WTC11 (cell line): ENCODE measurements around the gene MYL11. TPM values are rescaled to one million over a fixed set of nuclear protein-coding genes. Genes with fewer than 3 reads are reported as not detected.

Source experiments
- CREM ChIP-seq: sonication (generic); formaldehyde crosslinking; IDR thresholded peaks from 2 replicates; pipeline ENCODE4 v1.8.1; 2022; ENCODE audit warnings: mild to moderate bottlenecking, missing genetic modification reagents, moderate library complexity
- ESRRA ChIP-seq: sonication (generic); formaldehyde crosslinking; IDR thresholded peaks from 2 replicates; pipeline ENCODE4 v1.8.1; 2022; ENCODE audit warnings: mild to moderate bottlenecking, missing genetic modification reagents, borderline replicate concordance
- FOXK1 ChIP-seq: sonication (generic); formaldehyde crosslinking; IDR thresholded peaks from 2 replicates; pipeline ENCODE4 v1.8.0; 2022; ENCODE audit warnings: mild to moderate bottlenecking, moderate library complexity, missing genetic modification reagents
- HMGA2 ChIP-seq: fragments of 250-450 bp; sonication (Bioruptor Pico); IDR thresholded peaks from 2 replicates; pipeline ENCODE4 v1.4.0; 2021; ENCODE audit warnings: mild to moderate bottlenecking, moderate library complexity
- IRF2 ChIP-seq: sonication (generic); formaldehyde crosslinking; IDR thresholded peaks from 2 replicates; pipeline ENCODE4 v1.8.0; 2022; ENCODE audit warnings: low read depth, missing genetic modification reagents, borderline replicate concordance
- JAZF1 ChIP-seq: fragments of 250-450 bp; sonication (Bioruptor Pico); IDR thresholded peaks from 2 replicates; pipeline ENCODE4 v1.9.0; 2021; ENCODE audit warnings: moderate library complexity, mild to moderate bottlenecking, inconsistent platforms
- JUN ChIP-seq: sonication (generic); formaldehyde crosslinking; IDR thresholded peaks from 2 replicates; pipeline ENCODE4 v1.8.0; 2023; ENCODE audit warnings: mild to moderate bottlenecking, missing genetic modification reagents
- PRRX2 ChIP-seq: fragments of 250-450 bp; sonication (Bioruptor Pico); IDR thresholded peaks from 2 replicates; pipeline ENCODE4 v1.8.0; 2021; ENCODE audit warnings: mild to moderate bottlenecking
- SOX15 ChIP-seq: fragments of 250-450 bp; sonication (Bioruptor Pico); IDR thresholded peaks from 2 replicates; pipeline ENCODE4 v1.9.0; 2021; ENCODE audit warnings: mild to moderate bottlenecking
- TCF7 ChIP-seq: sonication (generic); formaldehyde crosslinking; IDR thresholded peaks from 2 replicates; pipeline ENCODE4 v1.8.0; 2022; ENCODE audit warnings: mild to moderate bottlenecking, low read depth, missing genetic modification reagents, moderate library complexity
- ZNF121 ChIP-seq: sonication (generic); formaldehyde crosslinking; IDR thresholded peaks from 2 replicates; pipeline ENCODE4 v1.8.0; 2023; ENCODE audit warnings: missing genetic modification reagents
- ZNF232 ChIP-seq: sonication (generic); formaldehyde crosslinking; IDR thresholded peaks from 2 replicates; pipeline ENCODE4 v1.8.0; 2022; ENCODE audit warnings: mild to moderate bottlenecking, missing genetic modification reagents
- total RNA-seq: library from RNA; stranded (reverse); gene quantifications from 3 replicates; pipeline ENCODE4 v1.2.3, GENCODE V29; 2021
- TF ChIP-seq, protein P1 (sequence below): fragments of 250-450 bp; sonication (Bioruptor Pico); IDR thresholded peaks from 2 replicates; pipeline ENCODE4 v2.1.2; 2022; ENCODE audit warnings: mild to moderate bottlenecking, moderate library complexity
- TF ChIP-seq, protein P2 (sequence below): sonication (generic); formaldehyde crosslinking; IDR thresholded peaks from 2 replicates; pipeline ENCODE4 v1.8.0; 2022; ENCODE audit warnings: mild to moderate bottlenecking, missing genetic modification reagents
- TF ChIP-seq, protein P3 (sequence below): fragments of 250-450 bp; sonication (Bioruptor Pico); IDR thresholded peaks from 2 replicates; pipeline ENCODE4 v1.9.0; 2021; ENCODE audit warnings: mild to moderate bottlenecking, borderline replicate concordance
- TF ChIP-seq, protein P4 (sequence below): sonication (generic); formaldehyde crosslinking; IDR thresholded peaks from 2 replicates; pipeline ENCODE4 v1.8.0; 2023; ENCODE audit warnings: missing genetic modification reagents
- TF ChIP-seq, protein P5 (sequence below): fragments of 250-450 bp; sonication (Bioruptor Pico); IDR thresholded peaks from 2 replicates; pipeline ENCODE4 v1.8.0; 2021; ENCODE audit warnings: mild to moderate bottlenecking
- TF ChIP-seq, protein P6 (sequence below): fragments of 200-600 bp; IDR thresholded peaks from 2 replicates; pipeline ENCODE4 v1.8.0; 2022; ENCODE audit warnings: antibody characterized with exemption

The MYL11 gene
- total RNA-seq, 1 experiment from 2014 or later, result 1.3 TPM

DNA sequence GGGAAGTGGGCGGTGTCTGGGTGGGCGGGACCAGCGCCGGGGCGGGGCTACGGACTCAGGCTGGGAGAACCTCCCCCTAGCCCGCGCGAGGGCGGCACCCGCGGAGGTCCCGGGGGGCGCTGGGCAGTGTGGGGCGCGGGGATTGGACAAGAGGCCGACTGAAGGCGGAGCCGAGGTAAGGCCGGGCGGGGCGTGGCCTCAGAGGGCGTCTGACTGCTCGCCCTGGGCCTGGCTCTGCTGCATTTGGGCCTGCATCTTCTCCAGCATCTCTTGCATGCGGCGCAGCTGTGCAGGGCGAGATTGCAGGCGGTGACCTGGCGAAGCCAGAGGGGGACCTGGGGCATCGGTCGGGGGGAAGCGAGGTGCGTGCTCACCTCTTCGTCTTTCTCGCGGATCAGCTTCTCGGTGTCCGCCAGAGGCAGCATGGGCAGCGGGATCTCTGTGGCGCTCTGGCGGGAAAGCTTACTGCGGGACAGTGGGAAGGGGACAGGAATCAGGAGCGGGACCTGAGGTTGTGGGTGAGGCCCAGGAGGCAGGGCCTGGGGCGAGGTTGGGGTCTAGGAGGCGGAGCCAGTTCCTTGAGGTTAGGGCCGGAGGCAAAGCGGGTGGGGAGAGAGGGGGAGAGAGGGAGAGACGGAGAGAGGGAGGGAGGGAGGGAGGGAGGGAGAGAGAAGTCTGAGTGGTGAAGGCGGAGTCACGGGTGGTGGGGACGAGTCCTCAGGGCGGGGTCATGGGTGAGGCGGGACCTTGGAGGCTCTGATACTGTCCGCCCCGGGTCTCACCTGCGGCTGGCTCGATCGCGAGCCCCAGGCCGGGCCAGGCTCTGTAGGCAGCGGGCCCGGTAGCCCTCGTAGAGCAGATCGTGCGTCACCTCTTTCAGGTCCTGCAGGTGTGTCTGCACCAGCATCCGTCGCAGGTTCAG is 3.9 kb downstream of the MYL11 start (continued):
- TF ChIP-seq, protein P1, sequence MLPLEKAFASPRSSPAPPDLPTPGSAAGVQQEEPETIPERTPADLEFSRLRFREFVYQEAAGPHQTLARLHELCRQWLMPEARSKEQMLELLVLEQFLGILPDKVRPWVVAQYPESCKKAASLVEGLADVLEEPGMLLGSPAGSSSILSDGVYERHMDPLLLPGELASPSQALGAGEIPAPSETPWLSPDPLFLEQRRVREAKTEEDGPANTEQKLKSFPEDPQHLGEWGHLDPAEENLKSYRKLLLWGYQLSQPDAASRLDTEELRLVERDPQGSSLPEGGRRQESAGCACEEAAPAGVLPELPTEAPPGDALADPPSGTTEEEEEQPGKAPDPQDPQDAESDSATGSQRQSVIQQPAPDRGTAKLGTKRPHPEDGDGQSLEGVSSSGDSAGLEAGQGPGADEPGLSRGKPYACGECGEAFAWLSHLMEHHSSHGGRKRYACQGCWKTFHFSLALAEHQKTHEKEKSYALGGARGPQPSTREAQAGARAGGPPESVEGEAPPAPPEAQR (CRISPR knock-in tag), result no peak
- TF ChIP-seq, protein P2, sequence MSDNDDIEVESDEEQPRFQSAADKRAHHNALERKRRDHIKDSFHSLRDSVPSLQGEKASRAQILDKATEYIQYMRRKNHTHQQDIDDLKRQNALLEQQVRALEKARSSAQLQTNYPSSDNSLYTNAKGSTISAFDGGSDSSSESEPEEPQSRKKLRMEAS (CRISPR knock-in tag), result peak; percentile 73; the same call in 1 of the 2 replicates
- TF ChIP-seq TCF7 (CRISPR knock-in tag), result no peak
- TF ChIP-seq JUN, result no peak
- TF ChIP-seq, protein P3, sequence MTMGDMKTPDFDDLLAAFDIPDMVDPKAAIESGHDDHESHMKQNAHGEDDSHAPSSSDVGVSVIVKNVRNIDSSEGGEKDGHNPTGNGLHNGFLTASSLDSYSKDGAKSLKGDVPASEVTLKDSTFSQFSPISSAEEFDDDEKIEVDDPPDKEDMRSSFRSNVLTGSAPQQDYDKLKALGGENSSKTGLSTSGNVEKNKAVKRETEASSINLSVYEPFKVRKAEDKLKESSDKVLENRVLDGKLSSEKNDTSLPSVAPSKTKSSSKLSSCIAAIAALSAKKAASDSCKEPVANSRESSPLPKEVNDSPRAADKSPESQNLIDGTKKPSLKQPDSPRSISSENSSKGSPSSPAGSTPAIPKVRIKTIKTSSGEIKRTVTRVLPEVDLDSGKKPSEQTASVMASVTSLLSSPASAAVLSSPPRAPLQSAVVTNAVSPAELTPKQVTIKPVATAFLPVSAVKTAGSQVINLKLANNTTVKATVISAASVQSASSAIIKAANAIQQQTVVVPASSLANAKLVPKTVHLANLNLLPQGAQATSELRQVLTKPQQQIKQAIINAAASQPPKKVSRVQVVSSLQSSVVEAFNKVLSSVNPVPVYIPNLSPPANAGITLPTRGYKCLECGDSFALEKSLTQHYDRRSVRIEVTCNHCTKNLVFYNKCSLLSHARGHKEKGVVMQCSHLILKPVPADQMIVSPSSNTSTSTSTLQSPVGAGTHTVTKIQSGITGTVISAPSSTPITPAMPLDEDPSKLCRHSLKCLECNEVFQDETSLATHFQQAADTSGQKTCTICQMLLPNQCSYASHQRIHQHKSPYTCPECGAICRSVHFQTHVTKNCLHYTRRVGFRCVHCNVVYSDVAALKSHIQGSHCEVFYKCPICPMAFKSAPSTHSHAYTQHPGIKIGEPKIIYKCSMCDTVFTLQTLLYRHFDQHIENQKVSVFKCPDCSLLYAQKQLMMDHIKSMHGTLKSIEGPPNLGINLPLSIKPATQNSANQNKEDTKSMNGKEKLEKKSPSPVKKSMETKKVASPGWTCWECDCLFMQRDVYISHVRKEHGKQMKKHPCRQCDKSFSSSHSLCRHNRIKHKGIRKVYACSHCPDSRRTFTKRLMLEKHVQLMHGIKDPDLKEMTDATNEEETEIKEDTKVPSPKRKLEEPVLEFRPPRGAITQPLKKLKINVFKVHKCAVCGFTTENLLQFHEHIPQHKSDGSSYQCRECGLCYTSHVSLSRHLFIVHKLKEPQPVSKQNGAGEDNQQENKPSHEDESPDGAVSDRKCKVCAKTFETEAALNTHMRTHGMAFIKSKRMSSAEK (CRISPR knock-in tag), result no peak
- no peak for TF ChIP-seq SOX15 (CRISPR knock-in tag)
- no peak for TF ChIP-seq IRF2
- no peak for TF ChIP-seq CREM
- TF ChIP-seq JAZF1 (CRISPR knock-in tag), result no peak
- TF ChIP-seq, protein P4, sequence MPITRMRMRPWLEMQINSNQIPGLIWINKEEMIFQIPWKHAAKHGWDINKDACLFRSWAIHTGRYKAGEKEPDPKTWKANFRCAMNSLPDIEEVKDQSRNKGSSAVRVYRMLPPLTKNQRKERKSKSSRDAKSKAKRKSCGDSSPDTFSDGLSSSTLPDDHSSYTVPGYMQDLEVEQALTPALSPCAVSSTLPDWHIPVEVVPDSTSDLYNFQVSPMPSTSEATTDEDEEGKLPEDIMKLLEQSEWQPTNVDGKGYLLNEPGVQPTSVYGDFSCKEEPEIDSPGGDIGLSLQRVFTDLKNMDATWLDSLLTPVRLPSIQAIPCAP (CRISPR knock-in tag), result peak; percentile 85
- no peak for TF ChIP-seq ZNF232 (CRISPR knock-in tag)
- TF ChIP-seq PRRX2 (CRISPR knock-in tag), result no peak
- TF ChIP-seq, protein P5, sequence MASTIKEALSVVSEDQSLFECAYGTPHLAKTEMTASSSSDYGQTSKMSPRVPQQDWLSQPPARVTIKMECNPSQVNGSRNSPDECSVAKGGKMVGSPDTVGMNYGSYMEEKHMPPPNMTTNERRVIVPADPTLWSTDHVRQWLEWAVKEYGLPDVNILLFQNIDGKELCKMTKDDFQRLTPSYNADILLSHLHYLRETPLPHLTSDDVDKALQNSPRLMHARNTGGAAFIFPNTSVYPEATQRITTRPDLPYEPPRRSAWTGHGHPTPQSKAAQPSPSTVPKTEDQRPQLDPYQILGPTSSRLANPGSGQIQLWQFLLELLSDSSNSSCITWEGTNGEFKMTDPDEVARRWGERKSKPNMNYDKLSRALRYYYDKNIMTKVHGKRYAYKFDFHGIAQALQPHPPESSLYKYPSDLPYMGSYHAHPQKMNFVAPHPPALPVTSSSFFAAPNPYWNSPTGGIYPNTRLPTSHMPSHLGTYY (CRISPR knock-in tag), result no peak
- 0 out of 2 replicates have a peak, but pooled peaks have one; percentile 62 for TF ChIP-seq ZNF121 (CRISPR knock-in tag)
- no peak for TF ChIP-seq HMGA2 (CRISPR knock-in tag)
- TF ChIP-seq ESRRA, result no peak
- TF ChIP-seq, protein P6, sequence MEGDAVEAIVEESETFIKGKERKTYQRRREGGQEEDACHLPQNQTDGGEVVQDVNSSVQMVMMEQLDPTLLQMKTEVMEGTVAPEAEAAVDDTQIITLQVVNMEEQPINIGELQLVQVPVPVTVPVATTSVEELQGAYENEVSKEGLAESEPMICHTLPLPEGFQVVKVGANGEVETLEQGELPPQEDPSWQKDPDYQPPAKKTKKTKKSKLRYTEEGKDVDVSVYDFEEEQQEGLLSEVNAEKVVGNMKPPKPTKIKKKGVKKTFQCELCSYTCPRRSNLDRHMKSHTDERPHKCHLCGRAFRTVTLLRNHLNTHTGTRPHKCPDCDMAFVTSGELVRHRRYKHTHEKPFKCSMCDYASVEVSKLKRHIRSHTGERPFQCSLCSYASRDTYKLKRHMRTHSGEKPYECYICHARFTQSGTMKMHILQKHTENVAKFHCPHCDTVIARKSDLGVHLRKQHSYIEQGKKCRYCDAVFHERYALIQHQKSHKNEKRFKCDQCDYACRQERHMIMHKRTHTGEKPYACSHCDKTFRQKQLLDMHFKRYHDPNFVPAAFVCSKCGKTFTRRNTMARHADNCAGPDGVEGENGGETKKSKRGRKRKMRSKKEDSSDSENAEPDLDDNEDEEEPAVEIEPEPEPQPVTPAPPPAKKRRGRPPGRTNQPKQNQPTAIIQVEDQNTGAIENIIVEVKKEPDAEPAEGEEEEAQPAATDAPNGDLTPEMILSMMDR, result no peak
- 0 out of 2 replicates have a peak, but pooled peaks have one; percentile 12 for TF ChIP-seq FOXK1 (CRISPR knock-in tag)
